Thyroid gland (tissue), 4 donors: Measurements from ENCODE around the gene TGM3. TPM values are rescaled to one million over a fixed set of nuclear protein-coding genes. Genes with fewer than 3 reads are reported as not detected.

Experiments
- DNase-seq, 2 donors: peaks; one replicate each; pipeline ENCODE4 v3.0.0-alpha.2; 2019
- H3K27ac ChIP-seq, 3 donors: fragments of 200-600 bp; sonication (generic); 1 replicate in 2 of 3; 2 replicates in 1 of 3; pipeline ENCODE4 v1.5.1; 2016 to 2019; ENCODE audit warnings: mild to moderate bottlenecking in 1 of 3, moderate library complexity in 1 of 3
- H3K27me3 ChIP-seq: fragments of 200-600 bp; sonication (generic); one replicate; pipeline ENCODE4 v1.5.1; 2019
- H3K36me3 ChIP-seq, 2 donors: fragments of 200-600 bp; sonication (generic); one replicate each; pipeline ENCODE4 v1.5.1; 2016 to 2019
- H3K4me1 ChIP-seq, 2 donors: fragments of 200-600 bp; sonication (generic); one replicate each; pipeline ENCODE4 v1.5.1; 2017 to 2019
- H3K4me3 ChIP-seq, 3 donors: fragments of 200-600 bp; sonication (generic); replicated peaks in 1 of 3; 1 replicate in 2 of 3; 2 replicates in 1 of 3; pipeline ENCODE4 v1.5.1; 2016; ENCODE audit warnings: mild to moderate bottlenecking in 1 of 3
- H3K9me3 ChIP-seq: fragments of 200-600 bp; sonication (generic); one replicate; pipeline ENCODE4 v1.5.1; 2017
- CTCF ChIP-seq, 6 experiments: fragments of 200-600 bp in 3 of 6; fragments of 450-650 bp in 3 of 6; sonication (generic) in 3 of 6; IDR thresholded peaks; one replicate each; pipeline ENCODE4 v1.5.1; 2016 to 2019; ENCODE audit warnings: antibody characterized with exemption in 6 of 6, mild to moderate bottlenecking in 2 of 6, inconsistent platforms in 1 of 6, moderate library complexity in 1 of 6
- POLR2A ChIP-seq, 2 donors: fragments of 450-650 bp; IDR thresholded peaks; one replicate each; pipeline ENCODE4 v1.6.1; 2017; ENCODE audit warnings: antibody characterized with exemption in 2 of 2, mild to moderate bottlenecking in 2 of 2, moderate library complexity in 1 of 2
- WGBS, 2 donors: methylation state at CpG; one replicate each; pipeline ENCODE4 v1.1.5; 2017; 5-methylcytosine and 5-hydroxymethylcytosine counted together
- intact Hi-C: fragments of 100-400 bp; cut with DNase I; formaldehyde crosslinking; loops from one replicate; pipeline ENCODE4 v1.15.1; 2023
- total RNA-seq, 4 donors: library from RNA; depleted of rRNA; stranded (reverse); fragments of >200 nt; gene quantifications; one replicate each; pipeline ENCODE4 v1.2.3, GENCODE V29; 2016

Gene TGM3
- total RNA-seq, 4 donors from 2014 or later, result not detected

- no peaks in the 10 kb centered on the region for H3K4me1 ChIP-seq
- intact Hi-C loops, result no loop called here
- H3K9me3 ChIP-seq, result no peaks in the 10 kb centered on the region
- 86 to 92% methylated on average over 4 to 7 of the region's 11 CpGs for WGBS, 2 donors
- H3K27me3 ChIP-seq, result no peaks in the 10 kb centered on the region
- no peak for DNase-seq
- no peaks in the 10 kb centered on the region for H3K36me3 ChIP-seq
- no peak overlapping the region for H3K27ac ChIP-seq
- TF ChIP-seq POLR2A (IDR thresholded peaks at IDR 0.05) (no peak), CTCF (IDR thresholded peaks at IDR 0.05) (no peak)
- H3K4me3 ChIP-seq, result no peak overlapping the region
Measured at GRCh38 chr20:2340136-2340535, 44.3 kb downstream of the TGM3 start.

GRCh38 chr20:2340823-2341222, 45.0 kb downstream of the TGM3 start:
- Histone ChIP-seq H3K27ac (no peak overlapping the region), H3K9me3 (no peaks in the 10 kb centered on the region), H3K27me3 (no peaks in the 10 kb centered on the region), H3K4me3 (no peak overlapping the region), H3K36me3 (no peaks in the 10 kb centered on the region), H3K4me1 (no peaks in the 10 kb centered on the region)
- no peak for TF ChIP-seq CTCF (IDR thresholded peaks at IDR 0.05)
- TF ChIP-seq POLR2A (IDR thresholded peaks at IDR 0.05), result no peak
- WGBS, 2 donors, result 84 to 90% methylated on average over 6 of the region's 6 CpGs
- DNase-seq, result no peak
- intact Hi-C loops, result no loop called here

GRCh38 chr20:2341336-2341735, 45.5 kb downstream of the TGM3 start:
- no peaks in the 10 kb centered on the region for H3K4me1 ChIP-seq
- 48 to 60% methylated on average over 7 of the region's 7 CpGs for WGBS, 2 donors
- DNase-seq, result no peak
- no peak for TF ChIP-seq CTCF (IDR thresholded peaks at IDR 0.05)
- no peak for TF ChIP-seq POLR2A (IDR thresholded peaks at IDR 0.05)
- no peak overlapping the region for H3K4me3 ChIP-seq
- no peaks in the 10 kb centered on the region for H3K36me3 ChIP-seq
- no peak overlapping the region for H3K27ac ChIP-seq
- no peaks in the 10 kb centered on the region for H3K9me3 ChIP-seq
- intact Hi-C loops, result no loop called here
- no peaks in the 10 kb centered on the region for H3K27me3 ChIP-seq

GRCh38 chr20:2342243-2342642, 46.4 kb downstream of the TGM3 start:
- Histone ChIP-seq H3K4me3 (no peak overlapping the region), H3K4me1 (no peaks in the 10 kb centered on the region), H3K27me3 (no peaks in the 10 kb centered on the region), H3K36me3 (no peaks in the 10 kb centered on the region), H3K9me3 (no peaks in the 10 kb centered on the region), H3K27ac (no peak overlapping the region)
- TF ChIP-seq POLR2A (IDR thresholded peaks at IDR 0.05), result no peak
- TF ChIP-seq CTCF (IDR thresholded peaks at IDR 0.05), result no peak
- DNase-seq, result no peak
- 75 to 78% methylated on average over 3 of the region's 3 CpGs for WGBS, 2 donors
- intact Hi-C loops, result no loop called here

- H3K9me3 ChIP-seq, result no peaks in the 10 kb centered on the region
- no peak for TF ChIP-seq POLR2A (IDR thresholded peaks at IDR 0.05)
- TF ChIP-seq CTCF (IDR thresholded peaks at IDR 0.05), result no peak
- no peaks in the 10 kb centered on the region for H3K27me3 ChIP-seq
- no peak for DNase-seq
- H3K36me3 ChIP-seq, result no peaks in the 10 kb centered on the region
- intact Hi-C loops, result no loop called here
- H3K27ac ChIP-seq, result no peak overlapping the region
- no peak overlapping the region for H3K4me3 ChIP-seq
- no peaks in the 10 kb centered on the region for H3K4me1 ChIP-seq
- WGBS, 2 donors, result 45 to 54% methylated on average over 3 of the region's 3 CpGs
Measured at GRCh38 chr20:2346188-2346587, 50.4 kb downstream of the TGM3 start.
